NCI-H1092 treated with DMSO at 0.1 percent for 48 hours (cell line): ENCODE measurements around the gene UNC79.

ENCODE experiments used
- DNase-seq: peaks from one replicate; lab custom pipeline; 2025; lab: John Stamatoyannopoulos, UW

UNC79 gene

DNA sequence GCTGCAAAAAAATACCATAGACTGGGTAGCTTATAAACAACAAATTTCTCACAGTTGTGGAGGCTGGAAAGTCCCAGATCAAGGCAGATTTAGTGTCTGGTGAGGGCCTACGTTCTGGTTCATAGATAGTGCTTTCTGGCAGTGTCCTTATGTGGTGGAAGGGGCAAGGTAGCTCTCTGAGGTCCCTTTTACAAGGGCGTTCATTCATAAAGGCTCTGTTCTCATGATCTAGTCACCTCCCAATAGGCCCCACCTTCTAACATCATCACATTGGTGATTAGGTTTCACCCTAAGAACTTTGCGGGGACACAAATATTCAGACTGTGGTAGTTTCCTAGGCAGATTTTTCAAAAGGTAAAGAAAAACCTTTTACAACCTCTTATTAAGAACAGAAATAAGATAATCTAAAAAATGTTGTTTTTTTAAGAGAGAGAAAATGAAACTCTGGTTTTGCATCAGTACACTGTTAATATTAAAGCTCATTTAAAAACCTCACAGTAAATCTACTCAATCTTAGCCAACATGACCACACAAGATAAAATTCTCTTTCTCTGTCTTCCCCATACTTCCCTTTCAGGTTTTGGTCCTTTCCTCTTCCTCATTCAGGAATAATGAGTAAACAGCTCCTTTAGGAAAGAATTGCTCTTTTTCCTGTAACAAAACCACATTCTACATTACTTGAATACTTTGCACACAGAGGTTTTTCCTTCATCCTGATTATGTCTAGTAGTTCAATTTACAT, 117.5 kb downstream of the UNC79 start:
- DNase-seq = no peak

DNA sequence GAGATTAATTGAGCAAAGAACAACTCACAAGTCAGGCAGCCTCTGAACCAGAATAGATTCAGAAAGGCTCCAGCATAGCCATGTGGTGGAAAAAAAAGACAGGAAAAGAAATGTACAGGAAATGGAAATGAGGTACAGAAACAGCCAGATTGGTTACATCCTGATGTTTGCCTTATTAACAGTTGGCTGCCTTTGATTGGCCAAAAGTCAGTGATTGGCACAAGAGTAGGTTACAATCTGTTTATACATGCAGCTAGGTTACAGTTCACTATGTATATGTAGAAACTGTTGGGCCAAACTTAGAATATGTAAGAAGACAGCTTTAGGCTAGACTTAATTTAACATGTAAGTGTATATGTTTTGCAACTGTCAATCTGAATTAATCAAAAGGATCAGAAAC, 118.9 kb downstream of the UNC79 start:
- DNase-seq = no peak

DNA sequence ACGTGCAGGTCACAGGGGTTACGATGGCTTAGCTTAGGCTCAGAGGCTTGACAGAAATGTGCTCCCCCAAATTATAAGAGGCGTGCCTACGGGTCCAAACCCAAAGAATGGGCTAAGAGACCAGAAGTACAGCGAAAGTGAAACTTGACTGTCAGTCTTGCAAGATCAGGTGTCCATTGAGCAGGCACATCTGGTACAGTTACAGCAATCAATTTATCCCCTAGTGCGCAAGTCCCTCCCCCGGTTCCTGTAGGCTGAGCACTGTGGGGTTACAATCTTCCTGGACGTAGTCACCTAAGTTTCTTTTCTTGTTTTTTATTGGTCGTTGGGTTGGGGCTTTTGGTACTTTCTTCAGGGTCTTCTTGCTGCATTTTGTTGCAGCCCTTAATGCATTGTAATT, 134.2 kb downstream of the UNC79 start:
- DNase-seq = no peak

DNA sequence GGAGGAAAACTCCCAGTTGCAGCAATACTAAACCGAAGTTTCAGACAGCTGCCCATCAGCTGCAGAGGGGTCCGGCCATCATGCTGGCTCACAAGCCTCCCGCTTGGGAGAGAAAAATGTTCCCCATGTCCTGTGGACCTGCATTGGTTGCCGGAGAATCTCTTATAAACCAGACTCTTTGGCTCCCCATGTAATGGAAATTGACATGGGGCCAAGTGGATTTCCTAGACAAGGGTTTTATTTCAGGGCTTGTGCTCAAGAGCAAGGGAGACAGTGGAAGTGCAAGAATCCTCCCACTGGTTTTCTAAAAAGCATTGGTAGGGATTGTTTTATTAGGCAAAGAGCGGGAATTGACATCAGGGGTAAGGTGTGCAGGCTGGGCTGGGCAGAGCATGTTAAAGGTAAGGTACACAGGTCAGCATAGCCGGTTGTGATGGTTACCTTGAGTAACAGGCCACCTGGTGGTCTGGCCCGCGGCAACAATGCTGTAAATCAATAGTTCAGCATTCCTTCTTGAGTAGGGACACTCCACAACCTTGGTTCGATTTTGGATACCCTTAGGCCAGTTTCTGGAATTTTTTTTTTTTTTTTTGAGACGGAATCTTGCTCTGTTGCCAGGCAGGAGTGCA, 135.4 kb downstream of the UNC79 start:
- no peak for DNase-seq

DNA sequence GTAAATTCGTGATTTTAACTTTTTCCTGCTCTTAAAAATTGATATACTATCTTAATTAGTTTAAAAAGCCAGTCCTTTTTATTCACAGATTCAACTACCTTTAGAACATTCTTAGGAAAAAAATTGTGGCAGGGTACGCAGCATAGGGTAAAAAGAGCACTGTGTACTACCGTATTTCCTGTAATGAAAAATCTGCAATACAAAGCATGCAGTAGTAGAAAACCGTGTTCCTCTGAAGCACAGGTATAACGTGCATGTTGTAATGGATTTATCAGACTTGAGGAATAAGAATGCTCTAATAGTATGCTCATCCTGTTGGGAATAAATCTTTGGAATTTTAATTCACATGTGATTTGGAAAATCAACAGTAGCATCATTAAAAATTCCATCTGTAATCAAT, 140.5 kb downstream of the UNC79 start:
- no peak for DNase-seq

DNA sequence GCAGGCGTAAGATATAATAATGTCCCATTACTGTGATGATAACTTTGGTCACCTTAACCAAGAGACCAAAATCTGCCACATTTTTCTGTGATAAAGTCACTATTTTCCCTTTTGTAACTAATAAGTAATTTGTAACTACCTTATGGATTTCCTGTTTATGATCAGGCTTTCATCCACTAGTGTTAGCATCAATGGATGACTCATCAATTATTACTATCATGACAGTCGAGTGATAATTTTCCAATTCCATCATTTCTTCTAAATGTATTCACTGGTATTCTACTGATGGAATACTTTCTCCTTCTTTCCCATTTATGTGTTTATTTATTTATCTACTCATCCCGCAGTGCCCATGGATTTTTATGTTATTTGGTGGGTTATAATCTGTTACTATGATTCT, 148.4 kb downstream of the UNC79 start:
- no peak for DNase-seq

DNA sequence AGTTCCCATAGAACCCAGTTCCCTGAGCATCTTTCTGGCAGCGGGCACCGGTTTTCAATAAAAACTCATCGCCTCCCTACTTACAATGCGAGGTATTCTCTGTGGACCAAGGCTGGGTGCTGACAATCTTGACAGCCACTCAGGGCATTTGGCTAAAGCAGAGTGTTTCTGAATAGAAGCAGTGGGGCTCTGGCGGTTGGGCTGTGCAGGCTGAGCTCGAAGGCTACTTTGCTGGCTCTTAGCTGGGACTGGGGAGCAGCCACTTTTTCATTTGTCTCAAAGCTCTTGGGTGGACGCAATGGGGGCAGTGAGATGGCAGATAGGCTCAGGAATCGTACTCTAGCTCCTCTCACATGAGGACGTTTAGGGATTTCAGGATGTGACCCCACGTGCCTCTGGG, 151.8 kb downstream of the UNC79 start:
- no peak for DNase-seq

DNA sequence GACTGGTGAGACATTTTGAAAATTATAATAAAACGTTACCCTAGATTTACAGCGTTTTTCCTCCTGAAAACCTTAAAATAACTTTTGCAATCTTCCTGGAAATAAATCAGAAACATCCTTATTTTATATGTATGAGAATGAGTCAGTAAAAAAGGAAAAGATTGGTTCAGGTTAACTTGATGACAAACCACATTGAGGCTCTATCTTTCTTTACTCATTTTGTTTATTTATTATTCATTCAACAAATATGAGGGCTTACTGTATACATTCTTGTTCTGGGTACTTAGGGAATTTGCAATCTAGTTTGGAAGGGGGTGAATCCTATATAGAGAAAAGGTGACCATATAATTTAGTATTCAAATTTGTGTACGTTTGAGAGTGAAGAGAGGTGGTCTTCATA, 156.6 kb downstream of the UNC79 start:
- DNase-seq = no peak

DNA sequence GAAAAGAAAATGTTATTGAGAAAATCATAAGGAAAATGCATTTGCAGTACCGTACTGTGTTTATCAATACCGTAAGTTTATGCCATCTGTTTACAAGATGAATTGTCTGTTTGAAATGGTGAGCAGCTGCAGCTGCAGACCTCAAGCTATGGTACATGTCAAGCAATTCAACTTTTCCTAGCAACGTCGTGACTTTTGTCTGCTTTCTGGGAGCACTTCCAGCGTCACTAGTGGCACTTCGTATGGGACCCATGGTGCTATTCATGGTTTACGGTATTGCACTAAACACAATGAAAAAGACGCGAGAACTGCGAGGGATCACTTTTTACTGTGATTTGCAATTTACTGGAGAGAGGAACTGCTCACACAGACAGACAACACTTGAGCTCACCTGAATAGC, 160.8 kb downstream of the UNC79 start:
- no peak for DNase-seq

DNA sequence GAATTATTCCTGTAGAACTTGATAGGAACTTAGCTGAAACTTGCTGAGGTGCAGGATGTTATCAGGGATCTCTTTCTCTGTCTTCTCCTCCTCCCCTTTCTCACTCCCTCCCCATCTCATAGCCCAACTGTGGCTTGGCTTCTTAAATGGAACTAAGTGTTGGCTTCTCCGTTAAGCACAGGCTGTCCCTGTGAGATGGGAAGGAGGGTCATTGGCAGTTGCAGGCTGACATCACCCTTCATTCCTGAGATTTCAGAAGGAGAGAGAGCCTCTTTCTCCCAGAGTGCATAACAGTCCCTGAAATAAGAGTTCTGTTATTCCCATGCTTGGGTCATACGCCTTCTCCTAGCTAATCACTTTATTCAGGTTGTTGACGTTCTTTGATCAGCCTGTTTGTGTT, 162.0 kb downstream of the UNC79 start:
- no peak for DNase-seq

DNA sequence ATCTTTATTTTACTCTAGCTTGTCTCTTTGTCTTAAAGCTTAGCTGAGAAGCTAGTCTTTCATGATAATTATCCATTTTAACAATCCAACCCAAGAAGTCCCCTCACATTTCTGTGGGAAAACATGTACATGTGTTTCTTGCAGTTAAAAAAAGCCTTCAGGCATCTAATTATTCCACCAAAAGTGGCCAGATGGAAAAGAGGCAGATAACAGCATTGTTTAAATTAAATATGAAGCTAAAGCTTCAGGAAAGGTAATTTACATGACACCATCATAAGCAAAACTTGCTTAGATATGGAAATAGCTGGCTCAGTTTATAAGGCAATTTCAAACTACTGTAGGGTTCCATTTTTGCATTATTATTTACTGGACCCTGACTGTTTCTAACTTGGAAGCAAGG, 175.4 kb downstream of the UNC79 start:
- no peak for DNase-seq

DNA sequence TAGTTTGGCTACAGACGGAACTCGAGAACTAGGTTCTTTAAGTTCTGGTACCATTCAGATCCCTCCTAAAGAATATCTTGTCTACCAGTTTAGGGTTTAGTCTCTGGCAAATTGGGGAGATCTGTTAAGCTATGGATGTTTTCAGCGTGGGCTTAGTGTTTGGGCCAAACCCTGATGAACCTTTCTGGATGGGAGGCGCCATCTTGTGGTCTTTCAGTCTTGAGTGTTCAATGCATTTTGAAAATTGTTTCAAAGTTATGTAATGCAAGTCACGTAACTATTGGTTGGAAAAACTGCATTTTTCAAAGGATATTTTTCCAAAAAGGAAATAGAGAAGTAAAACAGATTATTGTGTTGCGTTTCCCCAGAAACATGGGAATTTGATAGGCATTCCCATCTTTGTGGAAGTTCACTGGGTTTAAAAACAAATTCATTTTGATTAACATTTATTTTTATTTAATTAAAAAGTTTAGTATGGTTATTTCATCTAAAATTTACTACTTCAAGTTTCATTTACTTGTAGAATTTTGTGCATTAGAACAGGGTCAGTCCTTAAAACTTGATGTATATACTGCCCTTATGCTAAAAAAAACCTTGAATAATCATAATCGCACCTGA, 188.5 kb downstream of the UNC79 start:
- DNase-seq = peak; percentile 26

DNA sequence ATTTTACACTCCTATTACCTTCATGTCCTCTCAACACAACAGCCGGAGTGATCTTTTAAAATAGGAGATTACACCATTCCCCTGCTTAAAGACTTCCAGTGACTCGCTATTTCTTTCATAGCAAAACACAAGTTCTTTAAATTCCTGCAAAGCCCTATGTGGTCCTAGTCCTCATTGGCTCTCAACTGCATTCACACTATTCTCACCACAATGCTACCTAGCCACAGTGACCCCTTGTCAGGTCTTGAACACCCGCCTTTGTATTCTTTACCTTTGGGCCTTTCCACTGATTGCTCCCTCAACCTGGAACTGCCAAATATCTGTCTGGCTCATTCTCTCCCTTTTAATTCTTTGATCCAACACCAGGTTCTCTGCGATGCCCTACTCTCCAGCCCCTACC, 197.3 kb downstream of the UNC79 start:
- DNase-seq = no peak

DNA sequence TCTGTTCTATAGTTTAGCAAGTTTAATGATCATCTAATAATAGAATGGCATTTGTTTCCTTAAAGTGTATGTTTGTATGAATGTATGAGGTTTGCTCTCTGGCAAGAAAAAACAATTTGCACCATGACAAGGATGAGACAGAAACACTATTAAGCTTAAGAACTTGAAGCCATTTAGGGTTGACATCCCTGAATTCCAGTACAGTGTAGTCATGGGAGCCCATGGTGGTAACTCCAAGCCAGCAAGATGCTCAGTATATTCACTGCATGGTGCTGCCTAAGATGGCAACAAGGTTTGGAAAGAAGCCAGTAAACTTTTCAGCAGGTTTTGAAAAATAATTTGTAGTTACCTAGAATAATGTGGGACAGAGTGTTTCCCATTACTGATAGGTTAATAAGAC, 198.9 kb downstream of the UNC79 start:
- DNase-seq = no peak

DNA sequence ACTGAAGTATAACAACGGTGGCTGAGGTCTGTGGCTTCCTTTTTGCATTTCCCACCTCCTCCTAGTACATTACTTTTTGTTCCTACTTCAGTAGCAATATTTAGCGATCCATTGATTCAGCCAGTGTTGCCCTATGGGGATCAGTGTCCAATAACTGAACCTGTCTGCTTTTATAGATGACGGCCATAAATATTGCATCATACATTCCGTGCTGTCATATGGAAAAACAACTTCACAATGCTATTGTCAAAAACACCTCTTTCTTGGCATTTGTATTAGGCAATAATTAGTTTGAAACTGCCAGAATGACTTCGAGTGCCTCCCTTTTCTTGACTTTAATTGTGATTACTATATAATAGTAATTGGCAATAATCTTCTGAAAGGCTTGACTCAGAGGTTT, 208.1 kb downstream of the UNC79 start:
- DNase-seq = no peak

DNA sequence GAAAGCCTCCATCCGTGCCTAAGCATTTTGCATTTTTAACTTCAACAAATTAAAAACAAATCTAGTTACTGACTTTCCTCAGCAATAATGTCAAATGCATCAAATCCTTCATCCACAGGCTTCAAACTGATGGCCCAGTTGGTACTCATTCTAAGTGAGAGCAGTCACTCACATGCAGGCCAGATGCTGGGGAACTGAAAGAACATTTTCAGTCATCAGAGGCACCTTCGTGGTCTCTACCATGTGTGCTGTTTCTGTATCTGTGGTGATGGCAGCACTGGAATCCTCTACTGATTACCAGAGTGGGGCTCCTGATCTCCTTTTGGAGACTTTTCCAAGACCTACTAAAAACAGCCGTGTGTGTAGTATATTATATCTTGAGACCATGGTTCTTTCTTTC, 212.4 kb downstream of the UNC79 start:
- DNase-seq = no peak

DNA sequence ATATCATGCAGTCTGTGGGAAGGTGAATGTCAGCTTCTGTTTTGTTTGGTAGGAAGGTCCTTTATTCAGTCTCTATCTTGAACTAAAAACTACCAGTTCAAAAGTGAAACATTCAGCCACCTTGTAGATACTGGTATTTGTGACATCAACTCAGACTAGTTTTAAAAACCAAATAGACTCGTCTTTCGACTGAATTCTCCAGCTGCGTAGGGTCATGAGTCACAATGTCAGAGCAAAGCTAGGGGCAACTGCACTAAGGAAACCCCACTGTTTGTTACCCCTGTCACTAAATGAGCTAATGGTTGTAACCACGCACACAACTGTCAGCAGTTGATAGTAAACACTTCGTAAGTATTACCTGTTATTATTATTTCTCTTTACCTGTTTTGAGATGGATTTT, 212.9 kb downstream of the UNC79 start:
- DNase-seq = no peak

DNA sequence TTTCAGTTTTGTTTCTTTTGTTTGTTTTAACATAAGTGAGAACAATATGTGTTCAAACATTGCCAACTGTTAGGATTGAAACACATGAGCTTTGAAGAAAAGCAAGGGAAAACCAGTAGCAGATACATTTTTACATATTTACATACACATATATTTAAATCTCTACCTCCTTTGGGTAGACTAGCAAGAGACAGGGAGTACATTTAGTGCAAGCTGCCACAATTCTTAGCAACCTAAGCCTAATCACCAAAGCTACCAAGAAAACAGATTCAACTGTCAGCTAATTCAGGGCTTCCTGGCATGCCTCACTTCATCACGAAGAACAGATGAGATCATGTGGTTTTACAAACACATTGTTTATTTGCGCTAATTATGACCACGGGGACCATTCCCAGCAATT, 214.5 kb downstream of the UNC79 start:
- DNase-seq = no peak

DNA sequence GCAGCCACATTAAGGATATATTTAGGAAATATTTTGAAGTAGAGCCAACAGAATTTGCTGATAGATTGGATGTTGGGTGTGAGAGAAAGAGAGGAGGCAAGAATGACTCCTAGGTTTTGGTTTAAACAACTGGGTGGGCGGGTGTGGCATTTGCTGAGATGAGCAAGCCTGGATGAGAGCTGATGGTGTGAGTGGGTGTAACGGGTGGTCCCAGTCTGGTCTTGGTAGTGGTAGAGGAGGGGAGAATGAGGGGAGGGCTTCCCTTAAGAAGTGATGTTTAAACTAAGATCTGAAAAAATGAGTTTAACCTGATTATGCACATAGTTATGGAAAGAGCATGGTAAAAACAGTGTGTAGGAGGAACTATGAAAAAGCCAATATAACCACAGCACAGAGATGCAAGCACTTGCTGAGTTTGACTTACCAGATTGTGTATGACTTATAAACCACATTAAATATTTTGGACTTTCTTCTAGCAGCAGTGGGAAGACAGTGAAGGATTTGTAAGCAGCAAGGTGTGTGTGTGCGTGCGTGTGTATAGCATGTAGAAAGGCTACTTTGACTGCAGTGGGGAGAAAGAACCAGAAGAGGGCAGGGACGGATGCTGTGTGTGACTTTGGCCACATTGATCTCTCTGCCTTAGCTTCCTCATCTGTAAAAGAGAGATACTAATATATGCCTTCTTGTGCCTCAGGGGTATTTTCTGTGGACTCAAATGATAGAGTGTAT, 217.9 kb downstream of the UNC79 start:
- DNase-seq = peak; percentile 2

DNA sequence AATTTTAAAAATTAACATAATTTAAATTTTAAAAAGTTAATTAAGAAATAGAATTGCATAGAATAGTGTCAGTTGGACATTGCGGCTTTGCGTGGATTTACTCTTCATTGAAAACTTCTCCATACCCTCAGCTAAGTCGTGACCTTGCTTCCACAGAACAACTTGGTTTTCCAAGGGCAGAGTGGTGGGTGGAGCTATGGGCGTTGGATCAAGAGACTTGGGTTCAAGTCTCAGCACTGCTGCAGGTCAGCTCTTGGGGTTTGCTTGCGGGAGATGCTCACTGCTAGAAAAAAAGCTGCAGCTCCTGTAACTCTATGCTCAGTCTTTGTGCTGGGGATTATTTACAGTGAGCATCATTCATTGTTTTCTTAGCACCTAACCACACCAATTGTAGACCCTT, 223.9 kb downstream of the UNC79 start:
- DNase-seq = no peak

DNA sequence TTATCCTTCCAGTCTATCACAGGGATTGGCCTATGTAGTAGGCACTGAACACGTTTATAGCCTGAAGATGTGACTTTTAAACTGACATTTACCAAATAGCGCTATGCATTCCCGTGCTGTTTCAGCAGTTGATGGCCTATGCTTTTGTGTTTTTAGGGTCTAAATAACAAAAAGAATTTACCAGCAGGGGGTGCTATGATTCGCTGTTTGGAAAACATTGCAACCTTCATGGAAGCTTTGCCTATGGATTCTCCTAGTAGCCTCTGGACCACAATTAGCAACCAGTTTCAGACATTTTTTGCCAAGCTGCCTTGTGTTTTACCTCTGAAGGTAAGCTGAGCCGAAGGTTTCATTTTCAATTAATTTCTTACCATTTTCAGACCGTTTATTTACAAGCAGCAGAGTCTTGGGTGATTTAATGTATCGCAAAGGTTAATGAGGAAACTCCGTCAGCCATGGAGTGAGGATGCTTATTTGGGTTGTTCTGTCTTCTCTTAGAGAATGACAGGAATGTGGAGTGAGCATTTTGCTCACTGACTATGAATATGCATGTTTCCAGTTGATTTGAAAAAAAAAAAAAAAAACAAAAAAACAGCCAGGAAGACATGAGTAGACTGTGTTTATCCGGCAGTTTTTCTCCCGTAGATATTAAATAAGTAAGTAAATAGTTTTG, 224.5 kb downstream of the UNC79 start:
- DNase-seq = peak; percentile 49

DNA sequence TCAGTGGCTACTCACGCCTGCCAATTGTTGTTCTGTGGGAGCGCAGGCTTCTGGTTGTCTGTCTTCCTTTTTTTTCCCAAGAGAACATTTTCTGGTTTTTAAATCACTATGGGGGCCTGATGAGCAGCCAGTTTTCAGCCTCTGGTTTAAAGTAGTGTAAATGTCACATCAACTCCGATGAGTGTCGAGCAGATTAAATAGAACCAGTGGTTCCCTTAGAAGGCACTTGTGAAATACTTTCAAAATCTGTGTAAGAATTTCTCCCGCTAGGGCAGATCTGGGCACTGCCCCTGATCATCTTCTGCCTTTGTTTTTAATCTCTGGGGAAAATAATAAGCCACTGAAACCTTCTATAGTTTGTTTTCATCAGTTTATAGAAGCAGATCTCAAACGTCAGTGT, 227.1 kb downstream of the UNC79 start:
- DNase-seq = no peak
